Natural killer cell (primary cell): ENCODE measurements around the gene RANBP17. TPM values are rescaled to one million over a fixed set of nuclear protein-coding genes. Genes with fewer than 3 reads are reported as not detected.

ENCODE experiments used
- ATAC-seq, 3 donors: fragments of 150-1000 bp in 2 of 3; fragments of 200-7000 bp in 1 of 3; cut with Tn5 transposase; 1 replicate in 1 of 3; 2 replicates in 2 of 3; pipeline ENCODE4 v1.10.0; 2021; ENCODE audit warnings: mild to moderate bottlenecking in 2 of 3, moderate library complexity in 2 of 3
- DNase-seq, 2 donors: peaks; one replicate each; pipeline versions ENCODE4 v3.0.0 to v3.0.0-alpha.2; 2013 to 2021; ENCODE audit warnings: mixed read lengths in 1 of 2
- H3K27ac ChIP-seq: one replicate; pipeline ENCODE4 v1.5.1; 2013; ENCODE audit warnings: mild to moderate bottlenecking, low read length
- H3K27me3 ChIP-seq: one replicate; pipeline ENCODE4 v1.6.1; 2013; ENCODE audit warnings: low read length; ENCODE audit not compliant: control insufficient read depth, insufficient read depth
- H3K36me3 ChIP-seq: one replicate; pipeline ENCODE4 v1.6.1; 2013; ENCODE audit warnings: low read length; ENCODE audit not compliant: control insufficient read depth, insufficient read depth
- H3K4me1 ChIP-seq: one replicate; pipeline ENCODE4 v1.6.1; 2013; ENCODE audit warnings: low read length; ENCODE audit not compliant: control insufficient read depth, insufficient read depth
- H3K4me3 ChIP-seq: one replicate; pipeline ENCODE4 v1.5.1; 2013; ENCODE audit warnings: low read length
- H3K9me3 ChIP-seq: one replicate; pipeline ENCODE4 v1.6.1; 2013; ENCODE audit warnings: low read length; ENCODE audit not compliant: control insufficient read depth, insufficient read depth
- H3K27ac Mint-ChIP-seq, 2 donors: one replicate each; pipeline ENCODE4 v1.8.0; 2022; ENCODE audit warnings: mild to moderate bottlenecking in 2 of 2, mixed read lengths in 2 of 2, moderate library complexity in 1 of 2
- H3K27me3 Mint-ChIP-seq, 2 donors: one replicate each; pipeline ENCODE4 v1.8.0; 2022; ENCODE audit warnings: low read depth in 2 of 2, mixed read lengths in 2 of 2
- H3K36me3 Mint-ChIP-seq: one replicate; pipeline ENCODE4 v1.8.0; 2022; ENCODE audit warnings: mixed read lengths
- H3K4me1 Mint-ChIP-seq, 2 donors: one replicate each; pipeline ENCODE4 v1.8.0; 2022; ENCODE audit warnings: mixed read lengths in 2 of 2
- H3K4me3 Mint-ChIP-seq: one replicate; pipeline ENCODE4 v1.8.0; 2022; ENCODE audit warnings: mild to moderate bottlenecking, moderate library complexity, mixed read lengths
- H3K9me3 Mint-ChIP-seq, 2 donors: one replicate each; pipeline ENCODE4 v1.8.0; 2022; ENCODE audit warnings: mixed read lengths in 2 of 2
- CTCF ChIP-seq: fragments of 200-600 bp; IDR thresholded peaks from one replicate; pipeline ENCODE4 v1.8.0; 2022; ENCODE audit warnings: antibody characterized with exemption
- WGBS: methylation state at CpG from one replicate; pipeline ENCODE4 v1.1.7; 2013; ENCODE audit warnings: missing lambda C conversion rate; ENCODE audit not compliant: insufficient coverage; 5-methylcytosine and 5-hydroxymethylcytosine counted together
- intact Hi-C: fragments of 100-400 bp; cut with micrococcal nuclease; formaldehyde crosslinking; loops from one replicate; pipeline ENCODE4 v1.14.2; 2022
- total RNA-seq, 4 donors: library from RNA; stranded (reverse); fragments of 120-200 nt in 1 of 4; gene quantifications; one replicate each; pipeline versions ENCODE4 v1.2.3 to v1.2.4, GENCODE V29; 2013 to 2022

RANBP17 gene
- total RNA-seq, 3 donors from 2014 or later (not counting 1 experiment from before 2014, with no cell fraction given): 11.2 to 15.0 (median 12.6) TPM

GRCh38 chr5:171205375-171205774 lies 343.6 kb downstream of the RANBP17 start:
- no peaks in the 10 kb centered on the region for H3K4me1 ChIP-seq
- 93% methylated on average over 8 of the region's 8 CpGs for WGBS
- no peak overlapping the region for H3K27ac ChIP-seq
- no peak for TF ChIP-seq CTCF
- peaks cover 3% of the 10 kb centered on the region for H3K27me3 ChIP-seq
- H3K36me3 ChIP-seq: no peaks in the 10 kb centered on the region
- no peak overlapping the region for H3K4me3 Mint-ChIP-seq
- no peaks in the 10 kb centered on the region for H3K9me3 ChIP-seq
- H3K4me3 ChIP-seq: no peak overlapping the region
- H3K4me1 Mint-ChIP-seq: peaks cover 0 to 4% of the 10 kb centered on the region in 2 donors
- no peak for ATAC-seq
- no peak overlapping the region for H3K27ac Mint-ChIP-seq
- intact Hi-C loops: loop anchor here (5.0 kb wide), 1 partner anchor 702 kb away; no protein-coding TSS in a partner anchor
- DNase-seq: no peak
- H3K27me3 Mint-ChIP-seq: peaks cover 0 to 8% of the 10 kb centered on the region in 2 donors
- H3K9me3 Mint-ChIP-seq: no peaks in the 10 kb centered on the region
- H3K36me3 Mint-ChIP-seq: no peaks in the 10 kb centered on the region

GRCh38 chr5:171207256-171207847 lies 345.5 kb downstream of the RANBP17 start:
- peak in 1 of 3 donors; percentile 49 for ATAC-seq
- Mint-ChIP-seq H3K9me3 (no peaks in the 10 kb centered on the region), H3K4me3 (no peak overlapping the region), H3K36me3 (no peaks in the 10 kb centered on the region), H3K27ac (no peak overlapping the region), H3K27me3 (peaks cover 0 to 8% of the 10 kb centered on the region in 2 donors), H3K4me1 (peaks cover 0 to 4% of the 10 kb centered on the region in 2 donors)
- 20% methylated on average over 5 of the region's 6 CpGs for WGBS
- intact Hi-C loops: loop anchor here (1.0 to 5.0 kb wide), 3 partner anchors 130 to 700 kb away; no protein-coding TSS in a partner anchor
- Histone ChIP-seq H3K4me3 (no peak overlapping the region), H3K9me3 (no peaks in the 10 kb centered on the region), H3K27ac (no peak overlapping the region), H3K4me1 (no peaks in the 10 kb centered on the region), H3K36me3 (no peaks in the 10 kb centered on the region), H3K27me3 (peaks cover 3% of the 10 kb centered on the region)
- peak; percentile 82 for TF ChIP-seq CTCF
- DNase-seq: peak in 1 of 2 donors; percentile 54

GRCh38 chr5:171221916-171222315 lies 360.1 kb downstream of the RANBP17 start:
- Mint-ChIP-seq H3K36me3 (no peaks in the 10 kb centered on the region), H3K27me3 (peaks cover 8 to 14% of the 10 kb centered on the region in 2 donors), H3K4me1 (peaks cover 15 to 24% of the 10 kb centered on the region in 2 donors), H3K9me3 (no peaks in the 10 kb centered on the region), H3K27ac (no peak overlapping the region), H3K4me3 (no peak overlapping the region)
- WGBS: 96% methylated on average over 1 of the region's 2 CpGs
- DNase-seq (no peak), ATAC-seq (no peak)
- Histone ChIP-seq H3K4me3 (no peak overlapping the region), H3K27me3 (no peaks in the 10 kb centered on the region), H3K4me1 (peaks cover 3% of the 10 kb centered on the region), H3K36me3 (no peaks in the 10 kb centered on the region), H3K9me3 (no peaks in the 10 kb centered on the region), H3K27ac (no peak overlapping the region)
- no peak for TF ChIP-seq CTCF
- intact Hi-C loops: no loop called here

- H3K4me1 ChIP-seq: peaks cover 3% of the 10 kb centered on the region
- no peak overlapping the region for H3K4me3 Mint-ChIP-seq
- 92% methylated on average over 1 of the region's 1 CpG for WGBS
- no peaks in the 10 kb centered on the region for H3K9me3 Mint-ChIP-seq
- H3K27ac ChIP-seq: no peak overlapping the region
- H3K36me3 Mint-ChIP-seq: no peaks in the 10 kb centered on the region
- no peak for ATAC-seq
- no peak for DNase-seq
- no peaks in the 10 kb centered on the region for H3K27me3 ChIP-seq
- peaks cover 15 to 24% of the 10 kb centered on the region in 2 donors for H3K4me1 Mint-ChIP-seq
- peaks cover 2 to 7% of the 10 kb centered on the region in 2 donors for H3K27me3 Mint-ChIP-seq
- no peaks in the 10 kb centered on the region for H3K9me3 ChIP-seq
- H3K27ac Mint-ChIP-seq: no peak overlapping the region
- intact Hi-C loops: no loop called here
- no peak for TF ChIP-seq CTCF
- H3K36me3 ChIP-seq: no peaks in the 10 kb centered on the region
- H3K4me3 ChIP-seq: no peak overlapping the region
These were observed 362.1 kb downstream of the RANBP17 start for GRCh38 chr5:171223927-171224326.
